ENCODE results near the gene NACC1. TPM values are rescaled to one million over a fixed set of nuclear protein-coding genes. Genes with fewer than 3 reads are reported as not detected.
A peak's percentile ranks its signal among the peaks of the same experiment; 100 is the strongest.
"Not testable (repeated sequence)": the region's sequence is repeated elsewhere in the genome, so short reads cannot be mapped to it uniquely, and the experiment has no call there.

Gene NACC1
- total RNA-seq, 1 donor from 2014 or later = 68.6 TPM

GRCh38 chr19:13163609-13164342 is 45.7 kb downstream of the NACC1 start:
- H3K4me1 Mint-ChIP-seq (ENCODE audit: low read depth, unreplicated experiment) = peaks cover 20% of the 10 kb centered on the region
- TF ChIP-seq, protein P1, sequence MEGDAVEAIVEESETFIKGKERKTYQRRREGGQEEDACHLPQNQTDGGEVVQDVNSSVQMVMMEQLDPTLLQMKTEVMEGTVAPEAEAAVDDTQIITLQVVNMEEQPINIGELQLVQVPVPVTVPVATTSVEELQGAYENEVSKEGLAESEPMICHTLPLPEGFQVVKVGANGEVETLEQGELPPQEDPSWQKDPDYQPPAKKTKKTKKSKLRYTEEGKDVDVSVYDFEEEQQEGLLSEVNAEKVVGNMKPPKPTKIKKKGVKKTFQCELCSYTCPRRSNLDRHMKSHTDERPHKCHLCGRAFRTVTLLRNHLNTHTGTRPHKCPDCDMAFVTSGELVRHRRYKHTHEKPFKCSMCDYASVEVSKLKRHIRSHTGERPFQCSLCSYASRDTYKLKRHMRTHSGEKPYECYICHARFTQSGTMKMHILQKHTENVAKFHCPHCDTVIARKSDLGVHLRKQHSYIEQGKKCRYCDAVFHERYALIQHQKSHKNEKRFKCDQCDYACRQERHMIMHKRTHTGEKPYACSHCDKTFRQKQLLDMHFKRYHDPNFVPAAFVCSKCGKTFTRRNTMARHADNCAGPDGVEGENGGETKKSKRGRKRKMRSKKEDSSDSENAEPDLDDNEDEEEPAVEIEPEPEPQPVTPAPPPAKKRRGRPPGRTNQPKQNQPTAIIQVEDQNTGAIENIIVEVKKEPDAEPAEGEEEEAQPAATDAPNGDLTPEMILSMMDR (IDR thresholded peaks at IDR 0.05; ENCODE audit: partially characterized antibody, unreplicated experiment) = no peak
- peak overlapping the region; percentile 85 for H3K4me3 Mint-ChIP-seq (ENCODE audit: unreplicated experiment)
- peaks cover 10% of the 10 kb centered on the region for H3K9me3 Mint-ChIP-seq (ENCODE audit: unreplicated experiment)
- no peaks in the 10 kb centered on the region for H3K36me3 Mint-ChIP-seq (ENCODE audit: unreplicated experiment)
- H3K27me3 Mint-ChIP-seq (ENCODE audit: unreplicated experiment) = peaks cover 9% of the 10 kb centered on the region
- DNase-seq = peak; percentile 95
- peak overlapping the region; percentile 98 for H3K27ac Mint-ChIP-seq (ENCODE audit: unreplicated experiment)

- H3K9me3 Mint-ChIP-seq (ENCODE audit: unreplicated experiment) = peaks cover 10% of the 10 kb centered on the region
- H3K36me3 Mint-ChIP-seq (ENCODE audit: unreplicated experiment) = no peaks in the 10 kb centered on the region
- peak overlapping the region; percentile 82 for H3K4me3 Mint-ChIP-seq (ENCODE audit: unreplicated experiment)
- TF ChIP-seq, protein P1 (IDR thresholded peaks at IDR 0.05; ENCODE audit: partially characterized antibody, unreplicated experiment) = no peak
- peaks cover 9% of the 10 kb centered on the region for H3K27me3 Mint-ChIP-seq (ENCODE audit: unreplicated experiment)
- H3K27ac Mint-ChIP-seq (ENCODE audit: unreplicated experiment) = peak overlapping the region; percentile 98
- peak; percentile 88 for DNase-seq
- peaks cover 20% of the 10 kb centered on the region for H3K4me1 Mint-ChIP-seq (ENCODE audit: low read depth, unreplicated experiment)
Measured at GRCh38 chr19:13164343-13165161, 46.5 kb downstream of the NACC1 start.

GRCh38 chr19:13165162-13165997 is 47.3 kb downstream of the NACC1 start:
- peaks cover 12% of the 10 kb centered on the region for H3K9me3 Mint-ChIP-seq (ENCODE audit: unreplicated experiment)
- H3K36me3 Mint-ChIP-seq (ENCODE audit: unreplicated experiment) = no peaks in the 10 kb centered on the region
- TF ChIP-seq, protein P1 (IDR thresholded peaks at IDR 0.05; ENCODE audit: partially characterized antibody, unreplicated experiment) = no peak
- H3K4me3 Mint-ChIP-seq (ENCODE audit: unreplicated experiment) = peak overlapping the region; percentile 82
- H3K27ac Mint-ChIP-seq (ENCODE audit: unreplicated experiment) = peak overlapping the region; percentile 98
- peaks cover 9% of the 10 kb centered on the region for H3K27me3 Mint-ChIP-seq (ENCODE audit: unreplicated experiment)
- H3K4me1 Mint-ChIP-seq (ENCODE audit: low read depth, unreplicated experiment) = peaks cover 20% of the 10 kb centered on the region
- DNase-seq = no peak

- peaks cover 21% of the 10 kb centered on the region for H3K4me1 Mint-ChIP-seq (ENCODE audit: low read depth, unreplicated experiment)
- H3K9me3 Mint-ChIP-seq (ENCODE audit: unreplicated experiment) = peaks cover 12% of the 10 kb centered on the region
- peak overlapping the region; percentile 98 for H3K27ac Mint-ChIP-seq (ENCODE audit: unreplicated experiment)
Measured at GRCh38 chr19:13166151-13166550, 48.1 kb downstream of the NACC1 start.

GRCh38 chr19:13169769-13170168 is 51.7 kb downstream of the NACC1 start:
- peaks cover under 1% of the 10 kb centered on the region for H3K27me3 Mint-ChIP-seq (ENCODE audit: unreplicated experiment)
- H3K9me3 Mint-ChIP-seq (ENCODE audit: unreplicated experiment) = peaks cover 5% of the 10 kb centered on the region
- TF ChIP-seq, protein P1 (IDR thresholded peaks at IDR 0.05; ENCODE audit: partially characterized antibody, unreplicated experiment) = no peak
- no peak for DNase-seq
- H3K4me1 Mint-ChIP-seq (ENCODE audit: low read depth, unreplicated experiment) = peaks cover 14% of the 10 kb centered on the region
- H3K4me3 Mint-ChIP-seq (ENCODE audit: unreplicated experiment) = no peak overlapping the region
- H3K27ac Mint-ChIP-seq (ENCODE audit: unreplicated experiment) = no peak overlapping the region
- no peaks in the 10 kb centered on the region for H3K36me3 Mint-ChIP-seq (ENCODE audit: unreplicated experiment)

More at GRCh38 chr19:13166151-13166550, 48.1 kb downstream of the NACC1 start:
- not testable (repeated sequence) for H3K4me3 Mint-ChIP-seq (ENCODE audit: unreplicated experiment); DNase-seq; H3K36me3 Mint-ChIP-seq (ENCODE audit: unreplicated experiment); H3K27me3 Mint-ChIP-seq (ENCODE audit: unreplicated experiment)

Measured in glutamatergic neuron (in vitro differentiated cells).